CD4-positive, alpha-beta T cell treated with Interleukin-21 for 1 hour (primary cell): Measurements from ENCODE around the gene GALNT11.
A peak's percentile ranks its signal among the peaks of the same experiment; 100 is the strongest.

Source experiments
- DNase-seq: peaks from one replicate; pipeline ENCODE4 v3.0.0-alpha.2; 2020

Gene GALNT11

DNA sequence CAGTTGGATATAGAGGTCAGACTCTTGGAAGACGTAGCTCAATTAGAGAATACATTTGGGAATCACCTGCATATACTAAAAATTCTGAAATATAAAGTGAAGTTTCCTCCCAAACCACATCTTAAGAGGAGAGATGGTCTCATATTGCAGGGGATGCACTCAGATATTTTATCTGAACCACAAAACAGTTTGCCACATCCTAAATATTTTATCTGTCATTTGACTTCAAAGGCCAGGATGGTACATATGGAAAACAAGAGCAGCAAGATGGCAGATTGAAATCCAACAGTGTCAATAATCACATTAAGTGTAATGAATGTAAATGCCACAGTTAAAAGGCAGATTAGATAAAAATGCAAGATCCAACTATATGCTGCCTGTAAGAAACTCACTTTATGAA is 97.1 kb downstream of the GALNT11 start:
- no peak for DNase-seq

GRCh38 chr7:152126741-152127140 is 101.3 kb downstream of the GALNT11 start:
- no peak for DNase-seq

DNA sequence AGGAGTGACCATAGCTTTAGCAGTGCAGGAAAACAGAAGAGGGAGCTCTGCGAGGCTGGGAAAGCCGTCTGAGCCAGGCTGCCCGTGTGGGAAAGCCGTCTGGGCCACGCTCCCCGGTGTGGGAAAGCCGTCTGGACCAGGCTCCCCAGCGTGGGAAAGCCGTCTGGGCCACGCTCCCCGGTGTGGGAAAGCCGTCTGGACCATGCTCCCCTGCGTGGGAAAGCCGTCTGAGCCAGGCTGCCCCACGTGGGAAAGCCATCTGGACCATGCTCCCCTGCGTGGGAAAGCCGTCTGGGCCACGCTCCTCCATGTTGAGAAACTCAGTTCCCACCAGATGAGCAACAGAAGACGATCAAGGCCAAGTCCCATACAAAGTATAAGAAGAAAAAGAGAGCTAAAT is 101.8 kb downstream of the GALNT11 start:
- no peak for DNase-seq

DNA sequence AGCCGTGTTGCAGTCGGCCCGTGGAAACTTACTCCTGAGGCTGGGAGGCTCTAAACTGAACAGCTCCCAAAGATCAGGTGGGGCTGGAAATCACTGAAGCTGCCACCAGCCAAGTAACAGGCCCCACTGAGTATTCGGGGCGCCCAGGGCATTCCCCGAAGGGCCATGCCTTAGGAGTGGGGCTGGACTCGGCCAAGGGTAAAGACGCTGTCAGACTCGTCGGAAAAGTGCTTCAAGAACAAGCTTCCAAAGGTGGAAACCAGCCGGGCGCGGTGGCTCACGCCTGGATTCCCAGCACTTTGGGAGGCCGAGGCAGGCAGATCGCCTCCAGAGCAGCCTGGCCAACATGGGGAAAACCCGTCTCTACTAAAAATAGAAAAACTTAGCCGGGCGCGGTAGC is 102.8 kb downstream of the GALNT11 start:
- DNase-seq: no peak

DNA sequence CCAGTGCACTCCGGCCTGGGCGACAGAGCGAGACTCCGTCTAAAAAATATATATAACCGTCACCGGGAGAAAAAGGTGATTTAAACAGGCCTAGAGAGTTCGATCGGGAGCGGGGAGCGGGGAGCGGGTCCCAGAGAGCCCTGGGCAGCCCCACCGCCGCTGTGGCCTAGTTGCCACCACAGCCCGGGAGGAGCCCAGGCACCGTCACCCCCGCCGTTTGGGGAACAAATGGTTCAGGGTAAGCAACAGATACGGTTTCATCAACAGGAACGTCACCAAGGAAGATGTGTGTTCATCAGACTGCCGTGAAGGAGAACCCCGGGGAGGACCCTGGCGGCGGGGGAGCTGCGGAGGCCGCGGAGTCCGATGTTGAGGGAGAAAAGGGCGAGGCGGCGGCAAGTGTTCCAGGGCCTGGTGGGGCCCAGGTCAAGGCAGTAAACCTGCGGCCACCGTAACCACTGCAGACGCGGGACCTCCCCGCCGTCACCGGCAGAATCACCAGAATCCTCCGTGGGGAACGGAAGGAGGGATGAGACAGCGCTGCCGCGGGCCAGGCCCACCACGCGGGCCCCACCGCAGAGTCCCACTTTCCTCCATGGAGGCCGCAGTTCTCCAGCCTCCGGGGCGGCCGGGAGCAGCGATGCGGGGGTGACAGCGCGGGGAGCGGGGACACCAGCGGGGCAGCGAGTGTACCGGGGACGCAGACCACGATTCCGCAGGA is 103.4 kb downstream of the GALNT11 start:
- no peak for DNase-seq

DNA sequence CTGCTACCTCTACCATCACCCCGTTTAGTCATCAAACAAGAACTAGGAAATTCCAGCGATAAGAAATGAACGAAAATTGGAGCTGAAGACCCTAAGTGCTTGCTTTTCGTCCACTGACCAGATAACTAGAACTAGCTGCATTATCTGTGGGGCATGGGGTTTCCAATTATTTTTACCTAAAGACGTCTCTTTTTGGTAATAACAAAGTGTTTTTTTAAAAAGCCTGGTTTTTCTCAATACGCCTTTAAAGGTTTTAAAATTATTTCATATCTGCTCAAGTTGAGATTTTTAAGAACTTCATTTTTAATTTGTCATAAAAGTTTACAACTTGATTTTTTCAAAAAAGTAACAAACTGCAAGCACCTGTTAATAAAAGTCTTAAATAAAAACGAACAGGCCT is 104.2 kb downstream of the GALNT11 start:
- DNase-seq: no peak

GRCh38 chr7:152130658-152131590 is 105.5 kb downstream of the GALNT11 start:
- DNase-seq: no peak

- DNase-seq: no peak
These were observed 106.6 kb downstream of the GALNT11 start for GRCh38 chr7:152131981-152132494.

GRCh38 chr7:152132812-152133211 is 107.3 kb downstream of the GALNT11 start:
- DNase-seq: no peak

DNA sequence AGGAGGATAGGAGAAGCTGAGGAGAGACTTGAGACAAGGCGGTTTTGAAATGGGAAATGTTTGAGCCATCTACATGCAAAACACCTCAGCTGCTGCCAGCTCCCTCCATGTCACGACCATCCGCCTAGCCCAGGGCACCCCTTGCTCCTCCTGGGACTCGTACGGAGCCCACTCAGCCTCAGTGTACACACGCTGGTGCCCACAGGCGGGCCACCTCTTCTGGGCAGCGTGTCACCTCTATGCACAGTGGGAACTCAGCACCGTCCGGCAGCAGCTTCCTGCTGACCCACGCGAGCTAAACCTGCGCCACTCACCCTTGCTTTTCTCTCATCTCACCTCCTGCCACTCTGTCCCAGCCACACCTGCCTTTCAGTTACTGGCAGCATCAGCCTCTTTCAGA is 108.3 kb downstream of the GALNT11 start:
- DNase-seq: no peak

DNA sequence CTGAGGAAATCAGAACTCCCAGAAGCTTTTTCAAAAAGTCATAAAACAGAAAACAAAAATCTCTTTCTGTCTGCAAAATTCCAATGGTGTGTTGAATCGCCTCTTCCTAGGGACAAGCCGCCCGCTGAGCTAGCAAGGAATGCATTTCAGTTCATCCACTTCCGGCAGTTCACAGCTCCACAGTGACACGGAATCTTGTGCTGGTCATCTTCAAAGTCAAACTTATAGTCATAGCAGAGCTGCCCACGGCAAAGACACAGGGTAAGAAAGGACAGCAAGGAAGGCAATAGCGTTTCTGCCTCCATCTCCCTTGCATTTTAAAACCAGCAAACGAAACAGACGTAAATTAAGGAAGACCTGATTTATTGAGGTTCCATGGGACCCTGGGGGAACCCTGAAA is 111.2 kb downstream of the GALNT11 start:
- DNase-seq: no peak

DNA sequence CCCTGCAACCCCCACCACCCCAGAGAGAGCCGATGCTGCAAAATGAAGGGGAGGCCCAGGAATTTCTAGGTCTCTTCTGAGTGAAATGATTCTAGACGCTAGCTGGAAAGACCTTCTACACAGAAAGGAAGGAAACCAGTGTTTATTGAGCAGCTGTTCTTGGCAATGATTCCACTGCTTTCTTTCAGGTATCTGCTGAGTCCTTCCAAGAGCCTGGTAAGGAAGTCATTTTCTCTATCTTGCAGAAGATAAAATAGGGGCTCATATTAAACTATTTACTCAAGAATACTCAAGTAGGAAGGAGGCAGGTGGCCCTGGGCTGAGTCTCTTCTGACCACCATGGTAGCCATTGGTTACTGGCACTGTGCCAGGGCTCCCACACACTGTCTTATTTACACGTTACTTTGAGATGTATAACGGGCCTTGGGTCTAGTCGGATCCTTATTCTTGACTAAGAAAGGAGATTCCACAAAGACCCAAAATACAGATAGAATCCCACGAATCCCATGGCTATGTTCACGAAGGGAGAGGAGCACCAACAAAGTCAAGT is 112.1 kb downstream of the GALNT11 start:
- DNase-seq: no peak

DNA sequence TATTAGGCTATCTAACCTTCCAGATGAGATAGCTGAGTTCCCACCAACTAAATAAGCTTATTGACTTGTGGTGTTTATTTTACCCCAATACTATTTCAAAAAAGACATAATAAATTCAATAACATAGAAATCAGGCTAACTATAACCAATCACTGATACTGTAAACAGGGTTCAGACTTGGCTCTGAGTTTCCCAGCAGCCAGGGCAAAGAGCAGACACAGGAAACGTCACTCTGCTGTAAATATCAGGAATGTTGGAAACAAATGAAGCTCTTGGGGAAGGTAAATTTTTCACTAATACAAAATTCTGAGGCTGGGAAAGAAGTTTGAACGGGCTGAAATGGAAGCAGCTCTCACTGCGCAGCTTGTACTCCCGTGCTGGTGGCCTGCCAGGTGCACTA is 114.6 kb downstream of the GALNT11 start:
- DNase-seq: no peak

- DNase-seq: no peak
These were observed 115.1 kb downstream of the GALNT11 start for GRCh38 chr7:152140560-152140959.

- DNase-seq: no peak
These were observed 117.6 kb downstream of the GALNT11 start for GRCh38 chr7:152142976-152143595.

DNA sequence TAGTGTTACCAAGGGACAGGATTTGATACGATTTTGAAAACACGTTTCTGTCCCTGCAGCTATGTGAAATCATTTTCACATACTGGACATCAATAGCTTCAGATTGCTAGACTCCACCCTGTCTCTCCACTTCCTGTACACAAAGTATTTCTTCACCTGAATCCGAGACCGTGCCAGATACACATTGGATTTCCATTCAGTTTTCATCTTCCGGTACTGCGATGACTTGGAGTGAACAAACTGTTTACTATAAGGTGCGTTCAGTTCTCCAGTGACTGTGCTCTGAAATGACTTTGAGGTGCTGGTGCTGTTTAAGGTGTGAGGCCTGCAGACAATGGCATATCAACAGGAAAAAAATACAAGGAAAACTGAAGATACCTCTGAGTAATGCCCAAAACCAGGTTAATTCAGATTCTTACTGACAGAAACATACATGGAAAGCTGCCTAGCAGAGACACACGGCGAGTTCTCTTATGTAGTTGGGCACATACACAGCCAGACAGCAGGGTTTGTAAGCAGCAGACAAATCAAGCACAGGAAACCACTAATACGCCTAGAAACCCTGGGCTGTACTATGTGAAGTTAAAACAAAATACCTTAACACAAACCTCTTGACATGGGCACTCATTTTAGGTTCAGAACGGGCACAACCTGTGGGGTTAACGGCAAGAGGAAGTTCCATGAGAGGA is 119.2 kb downstream of the GALNT11 start:
- peak; percentile 30 for DNase-seq

GRCh38 chr7:152145853-152146466 is 120.5 kb downstream of the GALNT11 start:
- peak; percentile 55 for DNase-seq

DNA sequence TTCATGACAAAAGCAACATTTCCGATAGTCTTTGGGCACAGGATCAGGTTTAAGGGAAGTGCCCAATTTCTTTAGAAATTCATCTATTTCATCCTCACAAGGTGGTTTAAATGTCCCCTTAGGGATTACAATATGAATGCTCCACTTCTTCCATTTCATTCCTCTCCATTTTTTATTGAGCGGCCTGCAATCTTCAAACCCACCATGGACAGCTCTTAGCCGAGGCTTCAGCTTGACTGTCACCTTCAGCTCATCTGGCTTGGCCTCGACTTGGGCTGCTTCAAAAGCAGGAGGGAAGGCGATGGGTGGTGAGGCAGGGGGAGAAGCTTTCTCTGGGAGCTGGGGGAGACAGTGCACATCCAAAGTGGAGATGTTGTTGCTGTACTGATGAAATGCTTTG is 123.2 kb downstream of the GALNT11 start:
- DNase-seq: no peak

DNA sequence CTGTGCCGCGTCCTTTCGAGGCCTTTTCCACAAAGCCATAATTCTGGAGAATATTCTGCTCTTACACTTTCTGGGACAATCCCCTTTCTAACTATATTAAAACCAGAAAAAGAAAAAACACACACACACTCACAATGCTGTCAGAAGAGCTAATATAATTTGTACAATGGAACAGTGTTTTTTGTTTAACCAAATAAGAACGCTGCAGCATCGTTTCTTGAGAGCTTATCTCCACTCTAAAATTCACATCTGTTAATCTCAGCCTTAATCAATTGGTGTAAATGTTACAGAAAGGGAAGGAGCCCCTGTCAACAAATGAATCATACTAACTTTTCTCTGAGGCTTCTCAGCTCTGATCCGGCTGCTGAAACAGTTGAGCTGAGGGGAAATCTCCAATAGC is 123.9 kb downstream of the GALNT11 start:
- no peak for DNase-seq

DNA sequence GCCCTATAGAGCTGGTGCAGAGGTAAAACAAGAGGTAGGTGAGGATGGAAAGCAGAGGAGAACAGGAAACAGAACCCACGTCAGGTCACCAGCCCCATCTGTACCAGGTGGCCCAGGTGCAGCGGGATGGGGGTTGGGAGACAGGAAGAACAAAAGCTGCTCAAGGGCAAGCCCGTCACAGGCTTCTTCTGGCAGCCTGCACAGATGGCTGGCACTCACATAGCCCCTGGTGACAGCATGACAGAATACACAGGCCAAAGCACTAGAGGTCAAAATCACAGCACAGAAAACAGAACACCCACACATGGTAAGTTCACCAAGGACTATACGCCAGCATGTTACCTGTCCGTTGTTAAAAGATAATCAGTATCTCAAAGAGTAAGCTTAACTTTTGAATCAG is 126.8 kb downstream of the GALNT11 start:
- no peak for DNase-seq

GRCh38 chr7:152158801-152159587 is 133.5 kb downstream of the GALNT11 start:
- peak; percentile 8 for DNase-seq
